WTC11 (cell line): ENCODE results near the gene PDLIM7. TPM values are rescaled to one million over a fixed set of nuclear protein-coding genes. Genes with fewer than 3 reads are reported as not detected.
A peak's percentile ranks its signal among the peaks of the same experiment; 100 is the strongest.

Source experiments
- ATAC-seq: fragments of 200-7000 bp; cut with Tn5 transposase; 2 replicates; pipeline ENCODE4 v1.10.0; 2021; ENCODE audit warnings: mild to moderate bottlenecking, moderate library complexity
- CTCF ChIA-PET: fragments of 300-600 bp; sonication (Branson Sonifier 250); formaldehyde crosslinking; loops from one replicate; lab custom pipeline; 2021; ENCODE audit warnings: antibody characterized with exemption; lab: Charles Lee
- POLR2A ChIA-PET: fragments of 350-600 bp; sonication (Branson Sonifier 250); formaldehyde crosslinking; loops from one replicate; lab custom pipeline; 2021; ENCODE audit warnings: antibody characterized with exemption; lab: Charles Lee
- DNase-seq: peaks from one replicate; pipeline ENCODE4 v3.0.0; 2021; ENCODE audit warnings: low spot score
- H3K27ac Mint-ChIP-seq: 2 replicates; pipeline ENCODE4 v1.8.0; 2021; ENCODE audit warnings: mixed read lengths
- H3K27me3 Mint-ChIP-seq: 2 replicates; pipeline ENCODE4 v1.8.0; 2021; ENCODE audit warnings: low read depth, mild to moderate bottlenecking, moderate library complexity, mixed read lengths
- H3K36me3 Mint-ChIP-seq: 2 replicates; pipeline ENCODE4 v1.8.0; 2021; ENCODE audit warnings: mixed read lengths
- H3K4me1 Mint-ChIP-seq: 2 replicates; pipeline ENCODE4 v1.8.0; 2022; ENCODE audit warnings: mixed read lengths
- H3K4me3 Mint-ChIP-seq: 2 replicates; pipeline ENCODE4 v1.8.0; 2021; ENCODE audit warnings: mild to moderate bottlenecking, moderate library complexity, mixed read lengths
- H3K9me3 Mint-ChIP-seq: 2 replicates; pipeline ENCODE4 v1.8.0; 2021; ENCODE audit warnings: mixed read lengths
- ATF1 ChIP-seq: sonication (generic); formaldehyde crosslinking; IDR thresholded peaks from 2 replicates; pipeline ENCODE4 v1.8.1; 2023; ENCODE audit warnings: mild to moderate bottlenecking, moderate library complexity, missing genetic modification reagents
- CREB1 ChIP-seq: sonication (generic); formaldehyde crosslinking; IDR thresholded peaks from 2 replicates; pipeline ENCODE4 v1.8.0; 2023; ENCODE audit warnings: mild to moderate bottlenecking, missing genetic modification reagents
- FOXP1 ChIP-seq: sonication (generic); formaldehyde crosslinking; IDR thresholded peaks from 2 replicates; pipeline ENCODE4 v1.8.0; 2022; ENCODE audit warnings: missing genetic modification reagents, mild to moderate bottlenecking, moderate library complexity, borderline replicate concordance
- GRHL2 ChIP-seq: fragments of 250-450 bp; sonication (Bioruptor Pico); IDR thresholded peaks from 2 replicates; pipeline ENCODE4 v1.8.0; 2022; ENCODE audit warnings: mild to moderate bottlenecking, moderate library complexity; ENCODE audit not compliant: insufficient replicate concordance, severe bottlenecking
- IRF2 ChIP-seq: sonication (generic); formaldehyde crosslinking; IDR thresholded peaks from 2 replicates; pipeline ENCODE4 v1.8.0; 2022; ENCODE audit warnings: low read depth, missing genetic modification reagents, borderline replicate concordance
- JUN ChIP-seq: sonication (generic); formaldehyde crosslinking; IDR thresholded peaks from 2 replicates; pipeline ENCODE4 v1.8.0; 2023; ENCODE audit warnings: mild to moderate bottlenecking, missing genetic modification reagents
- KAT7 ChIP-seq: sonication (generic); formaldehyde crosslinking; IDR thresholded peaks from 2 replicates; pipeline ENCODE4 v1.8.1; 2023; ENCODE audit warnings: missing genetic modification reagents, mild to moderate bottlenecking, borderline replicate concordance
- MXD4 ChIP-seq: fragments of 250-450 bp; sonication (Bioruptor Pico); IDR thresholded peaks from 2 replicates; pipeline ENCODE4 v1.8.0; 2021; ENCODE audit warnings: mild to moderate bottlenecking, moderate library complexity, borderline replicate concordance
- RELA ChIP-seq: sonication (generic); formaldehyde crosslinking; IDR thresholded peaks from 2 replicates; pipeline ENCODE4 v1.8.1; 2022; ENCODE audit warnings: missing genetic modification reagents, mild to moderate bottlenecking, borderline replicate concordance
- SOX15 ChIP-seq: fragments of 250-450 bp; sonication (Bioruptor Pico); IDR thresholded peaks from 2 replicates; pipeline ENCODE4 v1.9.0; 2021; ENCODE audit warnings: mild to moderate bottlenecking
- SP1 ChIP-seq: sonication (generic); formaldehyde crosslinking; conservative IDR thresholded peaks from 2 replicates; pipeline ENCODE4 v1.8.1; 2022; ENCODE audit warnings: missing genetic modification reagents
- ZNF232 ChIP-seq: sonication (generic); formaldehyde crosslinking; IDR thresholded peaks from 2 replicates; pipeline ENCODE4 v1.8.0; 2022; ENCODE audit warnings: mild to moderate bottlenecking, missing genetic modification reagents
- ZNF396 ChIP-seq: fragments of 250-450 bp; sonication (Bioruptor Pico); IDR thresholded peaks from 2 replicates; pipeline ENCODE4 v1.8.0; 2021; ENCODE audit warnings: mild to moderate bottlenecking, moderate library complexity, borderline replicate concordance
- ZNF423 ChIP-seq: fragments of 250-450 bp; sonication (Bioruptor Pico); IDR thresholded peaks from 2 replicates; pipeline ENCODE4 v2.1.2; 2022; ENCODE audit warnings: mild to moderate bottlenecking, moderate library complexity
- ZNF671 ChIP-seq: fragments of 250-450 bp; sonication (Bioruptor Pico); IDR thresholded peaks from 2 replicates; pipeline ENCODE4 v1.8.0; 2021; ENCODE audit warnings: mild to moderate bottlenecking
- total RNA-seq: library from RNA; stranded (reverse); gene quantifications from 3 replicates; pipeline ENCODE4 v1.2.3, GENCODE V29; 2021
- TF ChIP-seq, protein P1 (sequence below): fragments of 250-450 bp; sonication (Bioruptor Pico); IDR thresholded peaks from 2 replicates; pipeline ENCODE4 v1.9.0; 2021; ENCODE audit warnings: mild to moderate bottlenecking
- TF ChIP-seq, protein P2 (sequence below): sonication (generic); formaldehyde crosslinking; IDR thresholded peaks from 2 replicates; pipeline ENCODE4 v1.8.1; 2023; ENCODE audit warnings: mild to moderate bottlenecking, missing genetic modification reagents, moderate library complexity
- TF ChIP-seq, protein P3 (sequence below): sonication (generic); formaldehyde crosslinking; IDR thresholded peaks from 2 replicates; pipeline ENCODE4 v1.8.1; 2023; ENCODE audit warnings: mild to moderate bottlenecking, missing genetic modification reagents, borderline replicate concordance
- TF ChIP-seq, protein P4 (sequence below): sonication (generic); formaldehyde crosslinking; conservative IDR thresholded peaks from 2 replicates; pipeline ENCODE4 v1.8.1; 2022; ENCODE audit warnings: mild to moderate bottlenecking, missing genetic modification reagents
- TF ChIP-seq, protein P5 (sequence below): sonication (generic); formaldehyde crosslinking; IDR thresholded peaks from 2 replicates; pipeline ENCODE4 v1.8.1; 2022; ENCODE audit warnings: missing genetic modification reagents, borderline replicate concordance
- TF ChIP-seq, protein P6 (sequence below): sonication (generic); formaldehyde crosslinking; IDR thresholded peaks from 2 replicates; pipeline ENCODE4 v1.8.1; 2023; ENCODE audit warnings: mild to moderate bottlenecking, missing genetic modification reagents, moderate library complexity
- TF ChIP-seq, protein P7 (sequence below): fragments of 250-450 bp; sonication (Bioruptor Pico); IDR thresholded peaks from 2 replicates; pipeline ENCODE4 v1.8.0; 2021; ENCODE audit warnings: mild to moderate bottlenecking

PDLIM7 gene
- total RNA-seq, 1 experiment from 2014 or later = 142 TPM

DNA sequence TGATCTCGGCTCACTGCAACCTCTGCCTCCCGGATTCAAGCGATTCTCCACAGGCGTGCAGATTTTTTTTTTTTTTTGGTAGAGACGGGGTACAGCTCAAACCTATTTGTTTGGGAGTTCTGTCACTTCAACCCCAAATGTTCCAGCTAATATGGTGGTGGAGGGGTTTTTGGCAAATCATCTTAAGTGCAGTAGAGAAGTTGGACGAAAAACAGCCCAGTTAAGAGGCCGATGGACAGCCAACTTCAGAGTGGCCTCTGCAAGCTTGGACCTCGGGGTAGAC, 51.5 kb downstream of the PDLIM7 start:
- H3K27ac Mint-ChIP-seq = no peak overlapping the region
- ATAC-seq (no peak), DNase-seq (no peak)
- no peaks in the 10 kb centered on the region for H3K9me3 Mint-ChIP-seq
- H3K27me3 Mint-ChIP-seq = peaks cover 38% of the 10 kb centered on the region
- H3K4me3 Mint-ChIP-seq = peak overlapping the region; percentile 66
- TF ChIP-seq RELA (CRISPR knock-in tag) (no peak), JUN (CRISPR knock-in tag) (no peak), MXD4 (no peak), ZNF396 (no peak), IRF2 (CRISPR knock-in tag) (no peak), KAT7 (CRISPR knock-in tag) (no peak), SOX15 (CRISPR knock-in tag) (no peak), GRHL2 (CRISPR knock-in tag) (no peak), SP1 (CRISPR knock-in tag) (no peak), CREB1 (CRISPR knock-in tag) (no peak), ZNF423 (CRISPR knock-in tag) (no peak), FOXP1 (CRISPR knock-in tag) (no peak), ATF1 (CRISPR knock-in tag) (no peak)
- TF ChIP-seq, protein P1, sequence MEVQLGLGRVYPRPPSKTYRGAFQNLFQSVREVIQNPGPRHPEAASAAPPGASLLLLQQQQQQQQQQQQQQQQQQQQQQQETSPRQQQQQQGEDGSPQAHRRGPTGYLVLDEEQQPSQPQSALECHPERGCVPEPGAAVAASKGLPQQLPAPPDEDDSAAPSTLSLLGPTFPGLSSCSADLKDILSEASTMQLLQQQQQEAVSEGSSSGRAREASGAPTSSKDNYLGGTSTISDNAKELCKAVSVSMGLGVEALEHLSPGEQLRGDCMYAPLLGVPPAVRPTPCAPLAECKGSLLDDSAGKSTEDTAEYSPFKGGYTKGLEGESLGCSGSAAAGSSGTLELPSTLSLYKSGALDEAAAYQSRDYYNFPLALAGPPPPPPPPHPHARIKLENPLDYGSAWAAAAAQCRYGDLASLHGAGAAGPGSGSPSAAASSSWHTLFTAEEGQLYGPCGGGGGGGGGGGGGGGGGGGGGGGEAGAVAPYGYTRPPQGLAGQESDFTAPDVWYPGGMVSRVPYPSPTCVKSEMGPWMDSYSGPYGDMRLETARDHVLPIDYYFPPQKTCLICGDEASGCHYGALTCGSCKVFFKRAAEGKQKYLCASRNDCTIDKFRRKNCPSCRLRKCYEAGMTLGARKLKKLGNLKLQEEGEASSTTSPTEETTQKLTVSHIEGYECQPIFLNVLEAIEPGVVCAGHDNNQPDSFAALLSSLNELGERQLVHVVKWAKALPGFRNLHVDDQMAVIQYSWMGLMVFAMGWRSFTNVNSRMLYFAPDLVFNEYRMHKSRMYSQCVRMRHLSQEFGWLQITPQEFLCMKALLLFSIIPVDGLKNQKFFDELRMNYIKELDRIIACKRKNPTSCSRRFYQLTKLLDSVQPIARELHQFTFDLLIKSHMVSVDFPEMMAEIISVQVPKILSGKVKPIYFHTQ (CRISPR knock-in tag) = no peak
- TF ChIP-seq, protein P2, sequence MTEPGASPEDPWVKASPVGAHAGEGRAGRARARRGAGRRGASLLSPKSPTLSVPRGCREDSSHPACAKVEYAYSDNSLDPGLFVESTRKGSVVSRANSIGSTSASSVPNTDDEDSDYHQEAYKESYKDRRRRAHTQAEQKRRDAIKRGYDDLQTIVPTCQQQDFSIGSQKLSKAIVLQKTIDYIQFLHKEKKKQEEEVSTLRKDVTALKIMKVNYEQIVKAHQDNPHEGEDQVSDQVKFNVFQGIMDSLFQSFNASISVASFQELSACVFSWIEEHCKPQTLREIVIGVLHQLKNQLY = no peak
- TF ChIP-seq, protein P3, sequence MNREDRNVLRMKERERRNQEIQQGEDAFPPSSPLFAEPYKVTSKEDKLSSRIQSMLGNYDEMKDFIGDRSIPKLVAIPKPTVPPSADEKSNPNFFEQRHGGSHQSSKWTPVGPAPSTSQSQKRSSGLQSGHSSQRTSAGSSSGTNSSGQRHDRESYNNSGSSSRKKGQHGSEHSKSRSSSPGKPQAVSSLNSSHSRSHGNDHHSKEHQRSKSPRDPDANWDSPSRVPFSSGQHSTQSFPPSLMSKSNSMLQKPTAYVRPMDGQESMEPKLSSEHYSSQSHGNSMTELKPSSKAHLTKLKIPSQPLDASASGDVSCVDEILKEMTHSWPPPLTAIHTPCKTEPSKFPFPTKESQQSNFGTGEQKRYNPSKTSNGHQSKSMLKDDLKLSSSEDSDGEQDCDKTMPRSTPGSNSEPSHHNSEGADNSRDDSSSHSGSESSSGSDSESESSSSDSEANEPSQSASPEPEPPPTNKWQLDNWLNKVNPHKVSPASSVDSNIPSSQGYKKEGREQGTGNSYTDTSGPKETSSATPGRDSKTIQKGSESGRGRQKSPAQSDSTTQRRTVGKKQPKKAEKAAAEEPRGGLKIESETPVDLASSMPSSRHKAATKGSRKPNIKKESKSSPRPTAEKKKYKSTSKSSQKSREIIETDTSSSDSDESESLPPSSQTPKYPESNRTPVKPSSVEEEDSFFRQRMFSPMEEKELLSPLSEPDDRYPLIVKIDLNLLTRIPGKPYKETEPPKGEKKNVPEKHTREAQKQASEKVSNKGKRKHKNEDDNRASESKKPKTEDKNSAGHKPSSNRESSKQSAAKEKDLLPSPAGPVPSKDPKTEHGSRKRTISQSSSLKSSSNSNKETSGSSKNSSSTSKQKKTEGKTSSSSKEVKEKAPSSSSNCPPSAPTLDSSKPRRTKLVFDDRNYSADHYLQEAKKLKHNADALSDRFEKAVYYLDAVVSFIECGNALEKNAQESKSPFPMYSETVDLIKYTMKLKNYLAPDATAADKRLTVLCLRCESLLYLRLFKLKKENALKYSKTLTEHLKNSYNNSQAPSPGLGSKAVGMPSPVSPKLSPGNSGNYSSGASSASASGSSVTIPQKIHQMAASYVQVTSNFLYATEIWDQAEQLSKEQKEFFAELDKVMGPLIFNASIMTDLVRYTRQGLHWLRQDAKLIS (CRISPR knock-in tag) = no peak
- TF ChIP-seq, protein P4, sequence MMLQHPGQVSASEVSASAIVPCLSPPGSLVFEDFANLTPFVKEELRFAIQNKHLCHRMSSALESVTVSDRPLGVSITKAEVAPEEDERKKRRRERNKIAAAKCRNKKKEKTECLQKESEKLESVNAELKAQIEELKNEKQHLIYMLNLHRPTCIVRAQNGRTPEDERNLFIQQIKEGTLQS (CRISPR knock-in tag) = no peak
- peaks cover 44% of the 10 kb centered on the region for H3K4me1 Mint-ChIP-seq
- no peaks in the 10 kb centered on the region for H3K36me3 Mint-ChIP-seq
- POLR2A ChIA-PET = interaction anchor here (0.6 to 5.8 kb wide), 10 partner anchors 9 to 735 kb away, joined by 3 to 38 read pairs (median 4); partner anchors contain the start of gene GRK6
- CTCF ChIA-PET = interaction anchor here (0.9 to 15.8 kb wide), 14 partner anchors 9 to 135 kb away, joined by 3 to 171 read pairs (median 6); partner anchors contain the start of genes GRK6, MXD3 and PDLIM7

DNA sequence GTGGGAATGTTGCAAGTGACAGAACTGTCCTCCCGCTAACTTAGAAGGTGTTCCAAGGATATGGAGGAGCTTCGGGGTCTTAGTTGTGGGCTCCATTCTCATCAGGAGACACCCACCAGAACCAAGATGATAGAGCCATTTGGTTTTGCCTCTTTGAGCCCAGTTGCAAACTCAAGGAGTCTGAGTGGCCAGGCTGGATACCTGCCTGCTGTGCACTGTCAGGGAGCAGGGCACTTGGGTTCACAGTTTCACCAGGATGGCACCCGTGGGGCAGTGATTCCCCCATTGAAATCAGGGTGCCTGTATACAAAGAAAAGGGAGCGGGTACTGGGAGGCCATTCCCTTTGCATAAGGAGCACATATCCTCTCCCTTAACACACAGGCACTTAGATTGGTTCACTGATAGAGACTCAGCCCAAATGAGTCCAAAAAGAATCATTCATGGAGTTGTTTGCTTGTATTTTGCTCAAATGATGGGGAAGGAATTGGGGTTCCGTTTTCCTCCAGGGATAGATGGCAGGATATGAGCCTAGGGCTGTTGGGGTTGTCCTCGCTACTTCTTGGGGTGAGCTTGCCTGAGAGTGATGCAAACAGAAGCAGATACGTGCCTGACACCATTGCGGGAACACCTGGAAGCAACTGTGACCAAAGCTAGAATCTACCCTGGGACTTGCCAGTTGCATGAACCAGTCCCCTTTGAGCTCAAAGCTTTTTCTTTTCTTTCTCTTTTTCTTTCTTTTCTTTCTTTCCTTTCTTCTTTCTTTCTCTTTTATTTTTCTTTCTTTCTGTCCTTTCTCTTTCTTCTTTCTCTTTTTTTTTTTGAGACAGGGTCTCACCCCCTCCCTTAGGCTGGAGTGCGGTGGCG, 52.1 kb downstream of the PDLIM7 start:
- POLR2A ChIA-PET = interaction anchor here (0.6 to 5.8 kb wide), 8 partner anchors 8 to 736 kb away, joined by 3 to 38 read pairs (median 4); partner anchors contain the start of gene GRK6
- CTCF ChIA-PET = interaction anchor here (0.6 to 15.8 kb wide), 17 partner anchors 8 to 134 kb away, joined by 3 to 171 read pairs (median 4); partner anchors contain the start of genes GRK6, MXD3 and PDLIM7
- H3K9me3 Mint-ChIP-seq = no peaks in the 10 kb centered on the region

More for the DNA sequence above, 52.1 kb downstream of the PDLIM7 start:
- no peak overlapping the region for H3K27ac Mint-ChIP-seq
- H3K27me3 Mint-ChIP-seq = peaks cover 34% of the 10 kb centered on the region
- peak overlapping the region; percentile 66 for H3K4me3 Mint-ChIP-seq
- no peaks in the 10 kb centered on the region for H3K36me3 Mint-ChIP-seq
- TF ChIP-seq ZNF232 (CRISPR knock-in tag) (no peak), ZNF671 (0 out of 2 replicates have a peak, but pooled peaks have one; percentile 12)
- TF ChIP-seq, protein P5, sequence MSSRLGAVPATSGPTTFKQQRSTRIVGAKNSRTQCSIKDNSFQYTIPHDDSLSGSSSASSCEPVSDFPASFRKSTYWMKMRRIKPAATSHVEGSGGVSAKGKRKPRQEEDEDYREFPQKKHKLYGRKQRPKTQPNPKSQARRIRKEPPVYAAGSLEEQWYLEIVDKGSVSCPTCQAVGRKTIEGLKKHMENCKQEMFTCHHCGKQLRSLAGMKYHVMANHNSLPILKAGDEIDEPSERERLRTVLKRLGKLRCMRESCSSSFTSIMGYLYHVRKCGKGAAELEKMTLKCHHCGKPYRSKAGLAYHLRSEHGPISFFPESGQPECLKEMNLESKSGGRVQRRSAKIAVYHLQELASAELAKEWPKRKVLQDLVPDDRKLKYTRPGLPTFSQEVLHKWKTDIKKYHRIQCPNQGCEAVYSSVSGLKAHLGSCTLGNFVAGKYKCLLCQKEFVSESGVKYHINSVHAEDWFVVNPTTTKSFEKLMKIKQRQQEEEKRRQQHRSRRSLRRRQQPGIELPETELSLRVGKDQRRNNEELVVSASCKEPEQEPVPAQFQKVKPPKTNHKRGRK (CRISPR knock-in tag) = 0 out of 2 replicates have a peak, but pooled peaks have one; percentile 17
- TF ChIP-seq, protein P6, sequence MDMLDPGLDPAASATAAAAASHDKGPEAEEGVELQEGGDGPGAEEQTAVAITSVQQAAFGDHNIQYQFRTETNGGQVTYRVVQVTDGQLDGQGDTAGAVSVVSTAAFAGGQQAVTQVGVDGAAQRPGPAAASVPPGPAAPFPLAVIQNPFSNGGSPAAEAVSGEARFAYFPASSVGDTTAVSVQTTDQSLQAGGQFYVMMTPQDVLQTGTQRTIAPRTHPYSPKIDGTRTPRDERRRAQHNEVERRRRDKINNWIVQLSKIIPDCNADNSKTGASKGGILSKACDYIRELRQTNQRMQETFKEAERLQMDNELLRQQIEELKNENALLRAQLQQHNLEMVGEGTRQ = no peak
- TF ChIP-seq, protein P7, sequence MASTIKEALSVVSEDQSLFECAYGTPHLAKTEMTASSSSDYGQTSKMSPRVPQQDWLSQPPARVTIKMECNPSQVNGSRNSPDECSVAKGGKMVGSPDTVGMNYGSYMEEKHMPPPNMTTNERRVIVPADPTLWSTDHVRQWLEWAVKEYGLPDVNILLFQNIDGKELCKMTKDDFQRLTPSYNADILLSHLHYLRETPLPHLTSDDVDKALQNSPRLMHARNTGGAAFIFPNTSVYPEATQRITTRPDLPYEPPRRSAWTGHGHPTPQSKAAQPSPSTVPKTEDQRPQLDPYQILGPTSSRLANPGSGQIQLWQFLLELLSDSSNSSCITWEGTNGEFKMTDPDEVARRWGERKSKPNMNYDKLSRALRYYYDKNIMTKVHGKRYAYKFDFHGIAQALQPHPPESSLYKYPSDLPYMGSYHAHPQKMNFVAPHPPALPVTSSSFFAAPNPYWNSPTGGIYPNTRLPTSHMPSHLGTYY (CRISPR knock-in tag) = 0 out of 2 replicates have a peak, but pooled peaks have one; percentile 18
- H3K4me1 Mint-ChIP-seq = peaks cover 43% of the 10 kb centered on the region
- ATAC-seq (no peak), DNase-seq (no peak)
